Prostate gland (tissue), 2 donors: ENCODE measurements around the gene MAP2K3. TPM values are rescaled to one million over a fixed set of nuclear protein-coding genes. Genes with fewer than 3 reads are reported as not detected.
"Not testable (repeated sequence)": the region's sequence is repeated elsewhere in the genome, so short reads cannot be mapped to it uniquely, and the experiment has no call there.

Experiments used
- DNase-seq: peaks from one replicate; pipeline ENCODE4 v3.0.0-alpha.2; 2019; ENCODE audit warnings: low spot score
- H3K27ac ChIP-seq, 2 donors: fragments of 200-600 bp; sonication (generic); 2 replicates each; pipeline ENCODE4 v1.5.1; 2017 to 2019
- H3K27me3 ChIP-seq: fragments of 200-600 bp; sonication (generic); replicated peaks from 2 replicates; pipeline ENCODE4 v1.5.1; 2019; ENCODE audit not compliant: insufficient read depth
- H3K36me3 ChIP-seq, 2 donors: fragments of 200-600 bp; sonication (generic); 1 replicate in 1 of 2; 2 replicates in 1 of 2; pipeline versions ENCODE4 v1.5.1 to v1.8.1; 2017 to 2019
- H3K4me1 ChIP-seq: fragments of 200-600 bp; sonication (generic); replicated peaks from 2 replicates; pipeline ENCODE4 v1.5.1; 2019
- H3K4me3 ChIP-seq, 2 donors: fragments of 200-600 bp; sonication (generic); 2 replicates each; pipeline ENCODE4 v1.5.1; 2017 to 2019
- H3K9me3 ChIP-seq: fragments of 200-600 bp; sonication (generic); 2 replicates; pipeline ENCODE4 v1.5.1; 2017
- CTCF ChIP-seq, 4 experiments: fragments of 200-600 bp in 2 of 4; fragments of 450-650 bp in 2 of 4; sonication (generic) in 2 of 4; IDR thresholded peaks; 1 replicate in 3 of 4; 2 replicates in 1 of 4; pipeline ENCODE4 v1.5.1; 2016 to 2019; ENCODE audit warnings: antibody characterized with exemption in 4 of 4, mild to moderate bottlenecking in 2 of 4, moderate library complexity in 2 of 4
- POLR2A ChIP-seq: fragments of 450-650 bp; IDR thresholded peaks from one replicate; pipeline ENCODE4 v1.6.1; 2016; ENCODE audit warnings: antibody characterized with exemption, mild to moderate bottlenecking
- POLR2AphosphoS5 ChIP-seq: sonication (generic); formaldehyde crosslinking; IDR thresholded peaks from one replicate; pipeline ENCODE4 v1.6.1; 2017; ENCODE audit warnings: antibody characterized with exemption
- WGBS: methylation state at CpG from one replicate; pipeline ENCODE4 v1.1.5; 2018; 5-methylcytosine and 5-hydroxymethylcytosine counted together
- intact Hi-C: fragments of 100-400 bp; cut with DNase I; formaldehyde crosslinking; loops from one replicate; pipeline ENCODE4 v1.14.2; 2022
- total RNA-seq, 2 donors: library from RNA; depleted of rRNA; stranded (reverse); fragments of >200 nt; gene quantifications; one replicate each; pipeline ENCODE4 v1.1.0, GENCODE V29; 2016

MAP2K3 gene
- total RNA-seq, 2 donors from 2014 or later = 24.0 to 25.9 TPM

- H3K4me3 ChIP-seq, H3K9me3 ChIP-seq, H3K27me3 ChIP-seq, H3K27ac ChIP-seq, DNase-seq, H3K36me3 ChIP-seq, H3K4me1 ChIP-seq, intact Hi-C loops: not testable (repeated sequence)
- 94% methylated on average over 6 of the region's 6 CpGs for WGBS
Measured at GRCh38 chr17:21347660-21348059, 63.1 kb downstream of the MAP2K3 start.

DNA sequence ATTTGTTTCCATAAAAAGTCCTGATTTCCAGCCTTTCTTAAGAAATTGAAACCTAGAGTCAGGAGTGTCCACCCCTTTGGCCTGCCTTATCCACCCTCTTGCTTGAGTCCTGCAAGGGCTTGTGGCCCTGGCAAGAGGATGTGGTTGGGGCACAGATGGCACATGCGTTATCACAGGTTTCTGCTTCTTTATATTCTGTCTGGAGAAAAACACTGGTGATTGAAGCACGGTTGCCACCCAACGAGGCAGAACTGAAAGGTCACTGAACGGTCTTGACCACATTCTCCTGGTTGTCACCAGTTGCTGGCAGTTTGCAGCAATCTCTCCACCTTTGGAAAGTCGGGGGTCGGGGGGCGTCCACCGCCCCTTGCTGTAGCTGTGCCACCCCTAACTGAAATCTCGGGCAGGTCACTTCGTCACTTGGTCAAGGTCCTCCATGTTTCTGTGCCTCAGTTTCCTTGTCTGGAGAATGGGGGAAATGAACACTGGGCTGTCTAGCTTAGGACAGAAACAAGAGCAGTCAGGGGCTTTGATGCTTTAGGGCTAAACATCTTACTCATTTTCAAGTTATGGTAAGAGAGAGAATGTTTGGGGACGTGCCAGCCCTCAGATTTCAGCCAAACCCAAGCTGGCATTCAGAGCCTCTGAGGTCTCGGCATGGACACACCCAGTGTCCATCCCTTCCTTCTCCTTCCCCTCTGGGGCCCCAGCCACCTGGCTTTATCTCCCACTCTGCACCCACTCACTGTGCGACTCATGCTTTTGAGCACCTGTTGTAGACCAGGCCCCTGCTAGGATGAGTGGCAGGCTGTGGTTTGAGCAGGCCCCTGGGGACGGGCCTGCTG lies 63.8 kb downstream of the MAP2K3 start:
- H3K4me3 ChIP-seq, H3K27me3 ChIP-seq, H3K36me3 ChIP-seq, H3K9me3 ChIP-seq, H3K27ac ChIP-seq, intact Hi-C loops, DNase-seq, H3K4me1 ChIP-seq: not testable (repeated sequence)
- WGBS = 78% methylated on average over 7 of the region's 14 CpGs

- H3K27me3 ChIP-seq, DNase-seq, intact Hi-C loops, H3K27ac ChIP-seq, H3K4me3 ChIP-seq, H3K9me3 ChIP-seq, H3K4me1 ChIP-seq, H3K36me3 ChIP-seq: not testable (repeated sequence)
- WGBS = 79% methylated on average over 5 of the region's 7 CpGs
Measured at GRCh38 chr17:21348926-21349261, 64.4 kb downstream of the MAP2K3 start.

DNA sequence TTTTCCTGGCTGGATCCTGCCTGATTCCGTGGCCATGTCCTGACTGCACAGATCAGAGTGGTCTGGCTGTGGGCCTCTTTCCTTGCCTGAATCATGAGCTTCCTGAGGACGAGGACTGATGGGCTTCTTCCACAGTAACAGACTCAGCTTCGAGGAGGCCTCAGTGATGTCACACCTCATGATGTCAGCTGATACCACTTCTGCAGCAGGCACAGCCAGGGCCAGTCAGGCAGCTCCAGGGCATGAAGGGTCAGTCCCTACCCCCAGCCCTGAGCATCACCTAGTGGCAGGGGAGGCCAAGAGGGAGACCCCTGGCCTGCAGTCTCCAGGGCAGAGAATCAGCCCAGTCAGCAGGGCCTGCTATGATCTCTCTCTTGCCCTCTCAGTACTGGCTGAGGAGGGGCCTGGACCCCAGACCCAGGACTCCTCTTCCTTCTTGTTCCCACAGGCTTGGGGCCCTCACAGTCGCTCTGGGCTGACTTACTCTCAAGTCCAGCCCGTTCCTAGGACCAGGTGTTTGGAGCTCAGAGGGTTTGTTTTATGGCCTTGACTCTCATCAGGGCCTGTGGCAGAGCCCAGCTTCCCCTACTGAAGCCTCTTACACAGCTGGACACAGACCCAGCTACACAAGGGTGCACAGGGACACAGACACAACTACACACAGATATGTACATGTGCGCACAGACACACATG lies 65.0 kb downstream of the MAP2K3 start:
- H3K27ac ChIP-seq, H3K9me3 ChIP-seq, H3K4me1 ChIP-seq, H3K36me3 ChIP-seq, DNase-seq, H3K4me3 ChIP-seq, H3K27me3 ChIP-seq, intact Hi-C loops: not testable (repeated sequence)
- 79% methylated on average over 5 of the region's 6 CpGs for WGBS

GRCh38 chr17:21350495-21350894 lies 66.0 kb downstream of the MAP2K3 start:
- H3K9me3 ChIP-seq, H3K4me1 ChIP-seq, H3K4me3 ChIP-seq, intact Hi-C loops, H3K27me3 ChIP-seq, DNase-seq, H3K27ac ChIP-seq, H3K36me3 ChIP-seq: not testable (repeated sequence)
- WGBS = 84% methylated on average over 19 of the region's 19 CpGs

DNA sequence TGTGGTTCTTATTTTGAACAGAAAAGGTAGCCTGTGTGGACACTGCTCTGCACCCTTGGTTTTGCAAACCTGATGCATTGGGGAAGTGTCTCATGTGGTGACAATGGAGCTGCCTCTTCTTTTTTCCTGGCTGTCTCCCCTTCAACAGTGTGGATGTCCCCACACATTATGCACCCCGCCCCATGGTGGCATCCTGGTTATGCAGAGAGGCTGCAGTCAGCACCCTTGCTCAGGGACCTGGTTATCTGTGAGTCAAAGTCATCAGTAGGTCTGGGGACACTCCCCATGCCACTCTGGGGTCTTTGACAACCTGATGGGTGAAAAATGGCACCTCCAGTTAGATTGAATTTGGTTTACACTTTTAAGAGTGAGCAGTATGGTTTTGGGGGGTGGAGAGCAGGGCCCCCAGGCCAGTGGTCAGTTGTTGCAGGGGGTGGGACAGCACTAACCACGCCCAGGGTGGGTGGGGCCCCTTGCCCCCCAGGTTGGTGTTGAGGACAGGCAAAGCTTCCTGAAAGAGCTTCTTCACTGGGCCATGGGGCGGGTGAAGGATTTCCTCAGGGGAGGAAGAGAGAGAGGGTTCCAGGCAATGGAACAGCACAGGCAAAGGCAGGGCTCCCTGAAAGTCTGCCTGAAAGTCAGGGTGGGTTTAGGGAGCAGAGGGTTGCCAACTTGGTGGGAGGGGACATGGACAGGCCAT lies 67.0 kb downstream of the MAP2K3 start:
- Histone ChIP-seq H3K27me3 (no peaks in the 10 kb centered on the region), H3K27ac (no peak overlapping the region), H3K4me3 (no peak overlapping the region), H3K4me1 (no peaks in the 10 kb centered on the region), H3K36me3 (no peaks in the 10 kb centered on the region), H3K9me3 (no peaks in the 10 kb centered on the region)
- TF ChIP-seq POLR2A (no peak), CTCF (IDR thresholded peaks at IDR 0.05) (no peak), POLR2AphosphoS5 (no peak)
- 89% methylated on average over 3 of the region's 3 CpGs for WGBS
- DNase-seq = no peak
- intact Hi-C loops = no loop called here

DNA sequence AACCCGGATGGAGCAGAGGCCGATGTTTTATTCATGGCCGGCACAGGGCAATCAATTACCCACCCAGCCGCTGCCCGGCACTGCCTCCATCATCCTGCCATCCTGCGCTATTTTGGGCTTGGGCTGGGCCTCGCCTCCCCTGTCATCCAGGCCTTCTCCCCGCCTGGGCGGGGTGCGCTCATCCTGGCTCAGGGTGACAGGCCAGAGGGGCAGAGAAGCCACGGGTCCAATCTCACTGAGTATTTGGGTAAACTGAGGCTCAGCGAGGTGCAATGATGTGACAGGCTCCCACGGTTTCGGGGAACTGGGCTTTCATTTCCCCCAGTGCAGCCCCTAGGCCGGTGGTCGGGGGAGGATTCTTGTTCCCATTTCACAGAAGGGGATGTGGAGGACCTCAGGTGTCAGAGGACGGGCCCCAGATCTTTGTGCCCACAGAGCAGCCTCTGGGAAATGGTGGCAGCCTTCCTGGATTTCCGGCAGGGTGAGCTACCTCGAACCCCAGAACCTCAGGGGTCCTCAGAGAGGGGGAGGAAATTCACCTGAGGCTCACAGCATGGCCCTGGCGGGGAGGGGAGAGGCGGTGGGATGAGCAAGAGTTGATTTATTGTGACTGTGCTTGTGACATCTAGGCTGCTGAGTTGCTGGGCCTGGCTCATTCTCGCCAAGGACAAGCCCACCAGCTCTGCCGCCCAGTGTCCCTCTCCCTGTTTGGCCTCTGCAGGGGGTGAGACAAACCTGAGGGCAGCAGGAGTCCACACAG lies 67.9 kb downstream of the MAP2K3 start:
- no peaks in the 10 kb centered on the region for H3K27me3 ChIP-seq
- intact Hi-C loops = no loop called here
- 92% methylated on average over 23 of the region's 23 CpGs for WGBS
- H3K4me1 ChIP-seq = no peaks in the 10 kb centered on the region
- H3K9me3 ChIP-seq = no peaks in the 10 kb centered on the region
- DNase-seq = no peak
- TF ChIP-seq POLR2AphosphoS5 (no peak), POLR2A (no peak), CTCF (IDR thresholded peaks at IDR 0.05) (no peak)
- H3K4me3 ChIP-seq = no peak overlapping the region
- H3K27ac ChIP-seq = no peak overlapping the region
- no peaks in the 10 kb centered on the region for H3K36me3 ChIP-seq
